ENCODE data around the gene PNCK.

PNCK gene

DNA sequence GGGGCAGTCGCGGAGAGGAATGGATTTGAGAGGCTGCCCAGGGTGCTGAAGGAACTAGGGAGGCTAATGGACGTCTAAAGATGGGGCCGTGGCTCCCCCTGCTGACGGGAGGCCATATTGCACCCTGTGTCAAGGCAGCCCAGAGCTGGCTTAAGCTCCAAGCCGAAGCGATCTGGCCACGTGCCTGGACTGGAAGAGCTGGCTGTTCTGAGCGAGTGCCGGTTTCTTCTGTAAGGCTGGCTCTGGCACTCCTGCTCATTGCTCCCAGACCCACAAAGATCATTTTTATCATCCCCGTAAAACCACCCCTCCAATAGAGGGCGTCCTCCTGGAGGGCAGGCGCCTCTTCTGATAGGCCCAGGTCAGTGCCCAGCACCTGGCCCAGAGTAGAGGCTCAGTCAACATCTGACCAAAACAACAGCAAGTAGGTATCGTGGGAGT, 5.6 kb downstream of the PNCK start:
- ATAC-seq, result peak; percentile 91
- no peak for TF ChIP-seq SNAI2 (CRISPR knock-in tag; IDR thresholded peaks at IDR 0.05)

DNA sequence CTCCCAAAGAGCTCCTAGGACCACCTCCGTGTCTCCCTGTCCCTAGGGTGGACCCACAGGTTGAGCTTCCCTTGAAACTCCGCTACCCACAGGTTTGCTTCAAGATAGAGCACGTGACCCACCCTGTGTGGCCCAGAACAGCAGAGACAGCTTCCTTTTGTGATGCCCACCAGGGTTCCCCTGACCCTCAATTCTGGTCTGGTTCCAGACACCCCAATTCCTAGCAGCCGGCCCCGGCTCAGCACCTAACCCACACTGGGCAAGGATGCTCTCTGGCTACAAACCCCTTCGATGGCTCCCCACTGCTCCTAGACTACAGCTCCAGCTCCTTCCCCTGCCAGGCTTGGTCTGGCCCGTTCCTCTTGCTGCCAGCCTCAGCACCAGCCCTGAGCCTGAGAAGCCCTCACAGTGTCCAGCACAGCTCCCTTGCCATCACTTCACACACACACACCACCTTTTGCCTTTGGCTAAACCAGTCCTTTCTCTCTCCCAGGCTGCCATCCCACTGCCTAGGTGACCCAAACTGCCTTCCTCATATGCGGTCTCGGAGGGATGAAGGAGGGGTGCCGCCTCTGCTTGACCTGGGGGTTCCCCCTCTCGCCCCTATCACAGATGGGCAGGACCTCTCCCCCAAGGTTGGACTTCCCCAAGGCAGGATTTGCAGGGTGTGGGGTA, 6.2 kb downstream of the PNCK start:
- no peak for TF ChIP-seq ZNF8 (CRISPR knock-in tag; IDR thresholded peaks at IDR 0.05)
- ATAC-seq, result peak; percentile 9

DNA sequence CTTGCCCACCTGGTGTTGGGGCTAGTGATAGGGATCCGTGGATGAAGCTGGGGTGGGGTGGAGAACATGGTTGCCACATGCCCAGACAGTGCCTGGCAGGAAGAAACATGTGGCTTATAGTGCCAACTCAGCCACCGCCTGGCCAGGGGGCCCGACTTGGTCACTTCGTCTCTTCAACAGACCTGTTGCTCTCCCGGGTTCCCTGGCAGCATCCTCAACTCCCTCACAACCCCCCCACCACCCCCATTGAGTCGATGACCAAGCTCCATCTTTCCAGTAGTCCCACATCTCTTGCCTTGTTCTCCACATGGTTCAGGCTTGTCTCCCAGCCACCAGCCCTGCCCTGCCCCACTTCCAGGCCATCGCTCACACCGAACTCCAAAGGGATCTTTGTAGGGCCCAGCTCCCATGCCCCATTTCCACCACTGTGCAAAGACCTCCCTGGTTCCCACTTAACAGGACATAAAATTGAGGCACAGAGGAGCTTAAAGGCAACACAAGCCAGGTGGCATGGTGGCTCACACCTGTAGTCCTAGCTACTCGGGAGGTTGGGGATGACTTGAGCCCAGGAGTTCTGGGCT, 7.8 kb downstream of the PNCK start:
- no peak for ATAC-seq

DNA sequence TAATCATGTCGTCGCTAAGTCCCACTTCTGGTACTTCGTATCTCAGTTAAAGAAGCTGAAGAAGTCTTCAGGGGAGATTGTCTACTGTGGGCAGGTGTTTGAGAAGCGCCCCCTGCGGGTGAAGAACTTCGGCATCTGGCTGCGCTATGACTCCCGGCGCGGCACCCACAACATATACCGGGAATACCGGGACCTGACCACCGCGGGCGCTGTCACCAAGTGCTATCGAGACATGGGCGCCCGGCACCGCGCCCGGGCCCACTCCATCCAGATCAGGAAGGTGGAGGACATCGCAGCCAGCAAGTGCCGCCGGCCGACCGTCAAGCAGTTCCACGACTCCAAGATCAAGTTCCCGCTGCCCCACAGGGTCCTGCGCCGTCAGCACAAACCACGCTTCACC, 11.3 kb downstream of the PNCK start:
- no peak for ATAC-seq
- TF ChIP-seq CSDC2 (CRISPR knock-in tag; IDR thresholded peaks at IDR 0.05) (no peak), RARB (CRISPR knock-in tag; IDR thresholded peaks at IDR 0.05) (no peak), PPARA (CRISPR knock-in tag; IDR thresholded peaks at IDR 0.05; ENCODE audit: borderline replicate concordance) (no peak), BACH2 (CRISPR knock-in tag; IDR thresholded peaks at IDR 0.05; ENCODE audit: borderline replicate concordance) (no peak), ARNTL (CRISPR knock-in tag; IDR thresholded peaks at IDR 0.05; ENCODE audit: borderline replicate concordance, low read depth) (no peak), OSR1 (CRISPR knock-in tag; IDR thresholded peaks at IDR 0.05) (no peak), TCF4 (CRISPR knock-in tag; IDR thresholded peaks at IDR 0.05; ENCODE audit: borderline replicate concordance) (no peak), TOX (CRISPR knock-in tag; IDR thresholded peaks at IDR 0.05; ENCODE audit: borderline replicate concordance) (no peak)
- TF ChIP-seq, protein P1, sequence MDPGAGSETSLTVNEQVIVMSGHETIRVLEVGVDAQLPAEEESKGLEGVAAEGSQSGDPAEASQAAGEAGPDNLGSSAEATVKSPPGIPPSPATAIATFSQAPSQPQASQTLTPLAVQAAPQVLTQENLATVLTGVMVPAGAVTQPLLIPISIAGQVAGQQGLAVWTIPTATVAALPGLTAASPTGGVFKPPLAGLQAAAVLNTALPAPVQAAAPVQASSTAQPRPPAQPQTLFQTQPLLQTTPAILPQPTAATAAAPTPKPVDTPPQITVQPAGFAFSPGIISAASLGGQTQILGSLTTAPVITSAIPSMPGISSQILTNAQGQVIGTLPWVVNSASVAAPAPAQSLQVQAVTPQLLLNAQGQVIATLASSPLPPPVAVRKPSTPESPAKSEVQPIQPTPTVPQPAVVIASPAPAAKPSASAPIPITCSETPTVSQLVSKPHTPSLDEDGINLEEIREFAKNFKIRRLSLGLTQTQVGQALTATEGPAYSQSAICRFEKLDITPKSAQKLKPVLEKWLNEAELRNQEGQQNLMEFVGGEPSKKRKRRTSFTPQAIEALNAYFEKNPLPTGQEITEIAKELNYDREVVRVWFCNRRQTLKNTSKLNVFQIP (CRISPR knock-in tag; IDR thresholded peaks at IDR 0.05; ENCODE audit: borderline replicate concordance, low read depth), result no peak
- TF ChIP-seq, protein P2, sequence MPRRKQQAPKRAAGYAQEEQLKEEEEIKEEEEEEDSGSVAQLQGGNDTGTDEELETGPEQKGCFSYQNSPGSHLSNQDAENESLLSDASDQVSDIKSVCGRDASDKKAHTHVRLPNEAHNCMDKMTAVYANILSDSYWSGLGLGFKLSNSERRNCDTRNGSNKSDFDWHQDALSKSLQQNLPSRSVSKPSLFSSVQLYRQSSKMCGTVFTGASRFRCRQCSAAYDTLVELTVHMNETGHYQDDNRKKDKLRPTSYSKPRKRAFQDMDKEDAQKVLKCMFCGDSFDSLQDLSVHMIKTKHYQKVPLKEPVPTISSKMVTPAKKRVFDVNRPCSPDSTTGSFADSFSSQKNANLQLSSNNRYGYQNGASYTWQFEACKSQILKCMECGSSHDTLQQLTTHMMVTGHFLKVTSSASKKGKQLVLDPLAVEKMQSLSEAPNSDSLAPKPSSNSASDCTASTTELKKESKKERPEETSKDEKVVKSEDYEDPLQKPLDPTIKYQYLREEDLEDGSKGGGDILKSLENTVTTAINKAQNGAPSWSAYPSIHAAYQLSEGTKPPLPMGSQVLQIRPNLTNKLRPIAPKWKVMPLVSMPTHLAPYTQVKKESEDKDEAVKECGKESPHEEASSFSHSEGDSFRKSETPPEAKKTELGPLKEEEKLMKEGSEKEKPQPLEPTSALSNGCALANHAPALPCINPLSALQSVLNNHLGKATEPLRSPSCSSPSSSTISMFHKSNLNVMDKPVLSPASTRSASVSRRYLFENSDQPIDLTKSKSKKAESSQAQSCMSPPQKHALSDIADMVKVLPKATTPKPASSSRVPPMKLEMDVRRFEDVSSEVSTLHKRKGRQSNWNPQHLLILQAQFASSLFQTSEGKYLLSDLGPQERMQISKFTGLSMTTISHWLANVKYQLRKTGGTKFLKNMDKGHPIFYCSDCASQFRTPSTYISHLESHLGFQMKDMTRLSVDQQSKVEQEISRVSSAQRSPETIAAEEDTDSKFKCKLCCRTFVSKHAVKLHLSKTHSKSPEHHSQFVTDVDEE (CRISPR knock-in tag; IDR thresholded peaks at IDR 0.05), result no peak
- TF ChIP-seq, protein P3, sequence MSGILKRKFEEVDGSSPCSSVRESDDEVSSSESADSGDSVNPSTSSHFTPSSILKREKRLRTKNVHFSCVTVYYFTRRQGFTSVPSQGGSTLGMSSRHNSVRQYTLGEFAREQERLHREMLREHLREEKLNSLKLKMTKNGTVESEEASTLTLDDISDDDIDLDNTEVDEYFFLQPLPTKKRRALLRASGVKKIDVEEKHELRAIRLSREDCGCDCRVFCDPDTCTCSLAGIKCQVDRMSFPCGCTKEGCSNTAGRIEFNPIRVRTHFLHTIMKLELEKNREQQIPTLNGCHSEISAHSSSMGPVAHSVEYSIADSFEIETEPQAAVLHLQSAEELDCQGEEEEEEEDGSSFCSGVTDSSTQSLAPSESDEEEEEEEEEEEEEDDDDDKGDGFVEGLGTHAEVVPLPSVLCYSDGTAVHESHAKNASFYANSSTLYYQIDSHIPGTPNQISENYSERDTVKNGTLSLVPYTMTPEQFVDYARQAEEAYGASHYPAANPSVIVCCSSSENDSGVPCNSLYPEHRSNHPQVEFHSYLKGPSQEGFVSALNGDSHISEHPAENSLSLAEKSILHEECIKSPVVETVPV (CRISPR knock-in tag; IDR thresholded peaks at IDR 0.05), result no peak

More for the DNA sequence above, 7.8 kb downstream of the PNCK start:
- TF ChIP-seq SNAI2 (CRISPR knock-in tag; IDR thresholded peaks at IDR 0.05) (no peak), TOX (CRISPR knock-in tag; IDR thresholded peaks at IDR 0.05; ENCODE audit: borderline replicate concordance) (no peak), ZFP3 (CRISPR knock-in tag; IDR thresholded peaks at IDR 0.05) (no peak), OSR1 (CRISPR knock-in tag; IDR thresholded peaks at IDR 0.05) (no peak), PPARA (CRISPR knock-in tag; IDR thresholded peaks at IDR 0.05; ENCODE audit: borderline replicate concordance) (no peak), CSDC2 (CRISPR knock-in tag; IDR thresholded peaks at IDR 0.05) (no peak), ZC3H10 (CRISPR knock-in tag; IDR thresholded peaks at IDR 0.05) (no peak), ZNF565 (CRISPR knock-in tag; conservative IDR thresholded peaks at IDR 0.05; ENCODE audit: low read depth) (no peak), ESRRG (CRISPR knock-in tag; IDR thresholded peaks at IDR 0.05) (no peak)
- TF ChIP-seq, protein P3 (CRISPR knock-in tag; IDR thresholded peaks at IDR 0.05), result no peak
- TF ChIP-seq, protein P4, sequence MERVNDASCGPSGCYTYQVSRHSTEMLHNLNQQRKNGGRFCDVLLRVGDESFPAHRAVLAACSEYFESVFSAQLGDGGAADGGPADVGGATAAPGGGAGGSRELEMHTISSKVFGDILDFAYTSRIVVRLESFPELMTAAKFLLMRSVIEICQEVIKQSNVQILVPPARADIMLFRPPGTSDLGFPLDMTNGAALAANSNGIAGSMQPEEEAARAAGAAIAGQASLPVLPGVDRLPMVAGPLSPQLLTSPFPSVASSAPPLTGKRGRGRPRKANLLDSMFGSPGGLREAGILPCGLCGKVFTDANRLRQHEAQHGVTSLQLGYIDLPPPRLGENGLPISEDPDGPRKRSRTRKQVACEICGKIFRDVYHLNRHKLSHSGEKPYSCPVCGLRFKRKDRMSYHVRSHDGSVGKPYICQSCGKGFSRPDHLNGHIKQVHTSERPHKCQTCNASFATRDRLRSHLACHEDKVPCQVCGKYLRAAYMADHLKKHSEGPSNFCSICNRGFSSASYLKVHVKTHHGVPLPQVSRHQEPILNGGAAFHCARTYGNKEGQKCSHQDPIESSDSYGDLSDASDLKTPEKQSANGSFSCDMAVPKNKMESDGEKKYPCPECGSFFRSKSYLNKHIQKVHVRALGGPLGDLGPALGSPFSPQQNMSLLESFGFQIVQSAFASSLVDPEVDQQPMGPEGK (CRISPR knock-in tag; IDR thresholded peaks at IDR 0.05; ENCODE audit: borderline replicate concordance), result no peak
